Endothelial cell of umbilical vein (primary cell): ENCODE measurements around the gene KMT2C. TPM values are rescaled to one million over a fixed set of nuclear protein-coding genes. Genes with fewer than 3 reads are reported as not detected.

Experiments
- BruUV-seq: library from RNA; stranded (reverse); fragments of 400-500 nt; replicated peaks from 2 replicates; lab custom pipeline; 2021; lab: Mats Ljungman, UMichigan
- CTCF ChIA-PET: fragments of 300-600, 350-600 bp; sonication (Branson Sonifier 250); formaldehyde crosslinking; loops from one replicate; lab custom pipeline; 2021; ENCODE audit warnings: antibody characterized with exemption, inconsistent platforms; lab: Charles Lee
- POLR2A ChIA-PET: fragments of 300-600, 350-600 bp; sonication (Branson Sonifier 250); formaldehyde crosslinking; loops from one replicate; lab custom pipeline; 2021; ENCODE audit warnings: antibody characterized with exemption, inconsistent platforms; lab: Charles Lee
- DNase-seq: peaks from one replicate; pipeline ENCODE4 v3.0.0-alpha.2; 2011; ENCODE audit warnings: low read depth, low spot score
- FAIRE-seq: peaks from 2 replicates; lab custom pipeline; 2011; peaks lifted over from hg19 to GRCh38; lab: Jason Lieb, UNC
- H2AFZ ChIP-seq: 2 replicates; pipeline ENCODE4 v1.6.0; 2012; ENCODE audit warnings: low read depth, low read length, control low read depth, inconsistent platforms
- H3K27ac ChIP-seq: 2 replicates; pipeline ENCODE4 v1.5.1; 2011; ENCODE audit warnings: low read depth, mild to moderate bottlenecking, control low read depth, low read length, moderate library complexity; ENCODE audit not compliant: insufficient read depth
- H3K27me3 ChIP-seq, 2 experiments: 2 replicates each; pipeline versions ENCODE4 v1.6.0 to v1.6.1; 2011; ENCODE audit warnings: low read length in 2 of 2, mixed read lengths in 1 of 2; ENCODE audit not compliant: control insufficient read depth in 2 of 2, insufficient read depth in 2 of 2
- H3K36me3 ChIP-seq, 2 experiments: 2 replicates in 1 of 2; 3 replicates in 1 of 2; pipeline ENCODE4 v1.5.1; 2011; ENCODE audit warnings: low read length in 2 of 2, mild to moderate bottlenecking in 1 of 2, moderate library complexity in 1 of 2; ENCODE audit not compliant: control insufficient read depth in 2 of 2, insufficient read depth in 2 of 2; ENCODE audit errors: extremely low read depth in 1 of 2
- H3K4me1 ChIP-seq: 3 replicates; pipeline ENCODE4 v1.5.1; 2011; ENCODE audit warnings: mild to moderate bottlenecking, low read length; ENCODE audit not compliant: control insufficient read depth, insufficient read depth; ENCODE audit errors: extremely low read depth
- H3K4me2 ChIP-seq: 2 replicates; pipeline ENCODE4 v1.6.1; 2011; ENCODE audit warnings: low read length, control low read depth, mixed read lengths; ENCODE audit not compliant: insufficient read depth
- H3K4me3 ChIP-seq, 3 experiments: fragments of 200-600 bp in 1 of 3; sonication (generic), shearing (Covaris generic) in 1 of 3; replicated peaks in 1 of 3; 2 replicates each; pipeline ENCODE4 v1.5.1; 2011 to 2016; ENCODE audit warnings: control low read depth in 3 of 3, low read length in 3 of 3, mild to moderate bottlenecking in 2 of 3, inconsistent platforms in 1 of 3, low read depth in 1 of 3, moderate library complexity in 1 of 3; ENCODE audit not compliant: insufficient read depth in 1 of 3
- H3K79me2 ChIP-seq: 2 replicates; pipeline ENCODE4 v1.6.0; 2012; ENCODE audit warnings: low read length, inconsistent platforms; ENCODE audit not compliant: control insufficient read depth, insufficient read depth
- H3K9ac ChIP-seq: replicated peaks from 2 replicates; pipeline ENCODE3; 2011; ENCODE audit warnings: low read length, control low read depth; ENCODE audit not compliant: insufficient read depth; ENCODE audit errors: extremely low read depth
- H3K9me1 ChIP-seq: replicated peaks from 3 replicates; pipeline ENCODE4 v1.6.0; 2011; ENCODE audit warnings: mild to moderate bottlenecking, low read length; ENCODE audit not compliant: control insufficient read depth, insufficient read depth; ENCODE audit errors: extremely low read depth
- H3K9me3 ChIP-seq: replicated peaks from 2 replicates; pipeline ENCODE4 v1.5.1; 2012; ENCODE audit warnings: low read length, inconsistent platforms; ENCODE audit not compliant: control insufficient read depth, insufficient read depth
- H4K20me1 ChIP-seq: replicated peaks from 2 replicates; pipeline ENCODE3; 2011; ENCODE audit warnings: mild to moderate bottlenecking, low read length; ENCODE audit not compliant: control insufficient read depth, insufficient read depth; ENCODE audit errors: extremely low read depth
- CTCF ChIP-seq, 2 donors: IDR thresholded peaks; 1 replicate in 1 of 2; 2 replicates in 1 of 2; pipeline ENCODE4 v1.5.1; 2011; ENCODE audit warnings: low read length in 2 of 2, mild to moderate bottlenecking in 2 of 2, moderate library complexity in 2 of 2, control low read depth in 1 of 2, inconsistent platforms in 1 of 2, low read depth in 1 of 2; ENCODE audit not compliant: insufficient read depth in 1 of 2; ENCODE audit errors: extremely low read depth in 1 of 2
- EZH2 ChIP-seq: IDR thresholded peaks from 2 replicates; pipeline ENCODE4 v1.6.1; 2012; ENCODE audit warnings: borderline replicate concordance, low read depth, mild to moderate bottlenecking, moderate library complexity, low read length, inconsistent platforms; ENCODE audit not compliant: severe bottlenecking
- FOS ChIP-seq: IDR thresholded peaks from 2 replicates; pipeline ENCODE4 v1.6.1; 2011; ENCODE audit warnings: mild to moderate bottlenecking, low read length, moderate library complexity, borderline replicate concordance; ENCODE audit not compliant: insufficient read depth
- GATA2 ChIP-seq: IDR thresholded peaks from 2 replicates; pipeline ENCODE4 v1.7.0; 2011; ENCODE audit warnings: low read depth, mild to moderate bottlenecking, moderate library complexity, mixed read lengths, low read length; ENCODE audit not compliant: insufficient read length, insufficient read depth
- JUN ChIP-seq: IDR thresholded peaks from 2 replicates; pipeline ENCODE4 v1.6.1; 2011; ENCODE audit warnings: borderline replicate concordance, low read depth; ENCODE audit not compliant: insufficient read length, insufficient read depth
- MAX ChIP-seq: IDR thresholded peaks from 2 replicates; pipeline ENCODE4 v1.6.1; 2011; ENCODE audit not compliant: insufficient read depth, insufficient read length
- MYC ChIP-seq: IDR thresholded peaks from one replicate; pipeline ENCODE4 v1.6.1; 2011; ENCODE audit warnings: mild to moderate bottlenecking, low read depth, low read length
- POLR2A ChIP-seq: IDR thresholded peaks from 2 replicates; pipeline ENCODE4 v1.6.1; 2012; ENCODE audit warnings: low read depth, mild to moderate bottlenecking, control low read depth, low read length
- POLR2AphosphoS5 ChIP-seq: IDR thresholded peaks from 2 replicates; pipeline ENCODE4 v1.6.1; 2012; ENCODE audit warnings: low read depth, mild to moderate bottlenecking, control low read depth, low read length, moderate library complexity; ENCODE audit not compliant: insufficient read depth
- dilution Hi-C: fragments of 300-500 bp; cut with MboI; formaldehyde crosslinking; loops from one replicate; pipeline ENCODE4 v1.15.0; 2019; ENCODE audit warnings: low sequenced_read_pairs; ENCODE audit not compliant: extremely low pct_ligation_motif_present
- intact Hi-C: fragments of 100-400 bp; cut with micrococcal nuclease; formaldehyde crosslinking; loops from one replicate; pipeline ENCODE4 v1.10.0; 2022
- polyA plus RNA-seq, 4 experiments: library from polyadenylated mRNA; depleted of rRNA in 3 of 4; stranded (reverse) in 3 of 4; unstranded in 1 of 4; fragments of >200 nt; gene quantifications; 2 replicates each; pipeline versions ENCODE4 v1.2.1 to v1.2.3, GENCODE V29; 2011 to 2012; ENCODE audit warnings: missing spikeins in 1 of 4
- total RNA-seq: library from RNA; stranded (reverse); gene quantifications from 2 replicates; pipeline ENCODE4 v1.2.3, GENCODE V29; 2021

KMT2C gene
- total and polyA plus RNA-seq, 2 donors (not counting 3 experiments of a cell fraction or from before 2014, with no cell fraction given) = 8.0 to 53.7 TPM

- Histone ChIP-seq H3K27me3 (no peaks in the 10 kb centered on the region), H3K4me1 (no peaks in the 10 kb centered on the region), H2AFZ (no peak overlapping the region), H3K9me1 (no peaks in the 10 kb centered on the region), H3K4me2 (no peak overlapping the region), H3K79me2 (peaks cover 29% of the 10 kb centered on the region), H3K27ac (no peak overlapping the region), H4K20me1 (no peaks in the 10 kb centered on the region), H3K4me3 (no peak overlapping the region), H3K36me3 (no peaks in the 10 kb centered on the region), H3K9ac (no peak overlapping the region), H3K9me3 (no peaks in the 10 kb centered on the region)
- TF ChIP-seq JUN (no peak), MYC (no peak), CTCF (IDR thresholded peaks at IDR 0.05; ENCODE audit: extremely low read depth in 1 of 2, insufficient read depth in 1 of 2, low read depth in 1 of 2, low read length in 2 of 2) (no peak), POLR2AphosphoS5 (no peak), POLR2A (no peak), FOS (no peak), EZH2 (no peak), MAX (no peak), GATA2 (no peak)
- dilution Hi-C loops (no loop called here), intact Hi-C loops (no loop called here)
- DNase-seq = no peak
- no peak for FAIRE-seq
- ChIA-PET POLR2A (no interaction called here), CTCF (interaction anchor here (1.1 to 3.8 kb wide), 2 partner anchors 9 to 11 kb away, joined by 3 to 13 read pairs; no protein-coding TSS in a partner anchor)
- no TSS peak for BruUV-seq
These were observed 105.0 kb downstream of the KMT2C start for GRCh38 chr7:152330827-152331226.
